Neural cell (in vitro differentiated cells): ENCODE measurements around the gene CLOCK.

Experiments
- CTCF ChIP-seq: fragments of 450-650 bp; IDR thresholded peaks from 2 replicates; pipeline ENCODE4 v1.5.1; 2014; ENCODE audit warnings: antibody characterized with exemption, mild to moderate bottlenecking, moderate library complexity; ENCODE audit not compliant: poor library complexity, severe bottlenecking
- EP300 ChIP-seq: fragments of 450-650 bp; conservative IDR thresholded peaks from 2 replicates; pipeline ENCODE4 v1.6.1; 2014; ENCODE audit warnings: antibody characterized with exemption, mild to moderate bottlenecking, moderate library complexity; ENCODE audit not compliant: poor library complexity, severe bottlenecking
- POLR2AphosphoS5 ChIP-seq: IDR thresholded peaks from 2 replicates; pipeline ENCODE4 v1.6.1; 2012
- RAD21 ChIP-seq: fragments of 450-650 bp; conservative IDR thresholded peaks from 2 replicates; pipeline ENCODE4 v1.6.1; 2014; ENCODE audit warnings: antibody characterized with exemption, mild to moderate bottlenecking, moderate library complexity
- REST ChIP-seq: IDR thresholded peaks from 2 replicates; pipeline ENCODE4 v1.6.1; 2012; ENCODE audit warnings: borderline replicate concordance

- TF ChIP-seq CTCF (no peak), RAD21 (no peak), REST (no peak), POLR2AphosphoS5 (no peak), EP300 (no peak)
Measured at GRCh38 chr4:55424791-55425190, 121.9 kb downstream of the CLOCK start.
